Tibial nerve (tissue), 4 donors: Measurements from ENCODE around the gene STIL.

Source experiments
- CTCF ChIP-seq, 5 experiments: fragments of 200-600 bp in 3 of 5; fragments of 450-650 bp in 2 of 5; sonication (generic) in 3 of 5; IDR thresholded peaks; one replicate each; pipeline ENCODE4 v1.5.1; 2016 to 2019; ENCODE audit warnings: antibody characterized with exemption in 5 of 5, mild to moderate bottlenecking in 3 of 5, moderate library complexity in 2 of 5
- EP300 ChIP-seq, 2 donors: sonication (generic); formaldehyde crosslinking; IDR thresholded peaks; one replicate each; pipeline ENCODE4 v1.6.1; 2017; ENCODE audit warnings: antibody characterized with exemption in 2 of 2, mild to moderate bottlenecking in 1 of 2
- POLR2A ChIP-seq, 2 donors: fragments of 450-650 bp; IDR thresholded peaks; one replicate each; pipeline ENCODE4 v1.6.1; 2017; ENCODE audit warnings: antibody characterized with exemption in 2 of 2, mild to moderate bottlenecking in 2 of 2, moderate library complexity in 2 of 2

GRCh38 chr1:47208374-47208850 lies 105.5 kb downstream of the STIL start:
- TF ChIP-seq CTCF (IDR thresholded peaks at IDR 0.05): no peak
- no peak for TF ChIP-seq POLR2A (IDR thresholded peaks at IDR 0.05)
- TF ChIP-seq EP300 (IDR thresholded peaks at IDR 0.05): no peak
